ENCODE data around the gene C14orf132. TPM values are rescaled to one million over a fixed set of nuclear protein-coding genes. Genes with fewer than 3 reads are reported as not detected.

The C14orf132 gene
- total and polyA plus RNA-seq, 2 experiments from 2014 or later: 13.9 to 14.1 TPM

GRCh38 chr14:96058576-96059200 lies 19.5 kb downstream of the C14orf132 start:
- Histone ChIP-seq H3K4me3 (no peak overlapping the region), H3K4me1 (ENCODE audit: low read depth) (peaks cover 7% of the 10 kb centered on the region), H3K27me3 (no peaks in the 10 kb centered on the region), H3K27ac (no peak overlapping the region), H3K36me3 (no peaks in the 10 kb centered on the region), H3K9me3 (ENCODE audit: low read depth) (no peaks in the 10 kb centered on the region)
- TF ChIP-seq, protein P1, sequence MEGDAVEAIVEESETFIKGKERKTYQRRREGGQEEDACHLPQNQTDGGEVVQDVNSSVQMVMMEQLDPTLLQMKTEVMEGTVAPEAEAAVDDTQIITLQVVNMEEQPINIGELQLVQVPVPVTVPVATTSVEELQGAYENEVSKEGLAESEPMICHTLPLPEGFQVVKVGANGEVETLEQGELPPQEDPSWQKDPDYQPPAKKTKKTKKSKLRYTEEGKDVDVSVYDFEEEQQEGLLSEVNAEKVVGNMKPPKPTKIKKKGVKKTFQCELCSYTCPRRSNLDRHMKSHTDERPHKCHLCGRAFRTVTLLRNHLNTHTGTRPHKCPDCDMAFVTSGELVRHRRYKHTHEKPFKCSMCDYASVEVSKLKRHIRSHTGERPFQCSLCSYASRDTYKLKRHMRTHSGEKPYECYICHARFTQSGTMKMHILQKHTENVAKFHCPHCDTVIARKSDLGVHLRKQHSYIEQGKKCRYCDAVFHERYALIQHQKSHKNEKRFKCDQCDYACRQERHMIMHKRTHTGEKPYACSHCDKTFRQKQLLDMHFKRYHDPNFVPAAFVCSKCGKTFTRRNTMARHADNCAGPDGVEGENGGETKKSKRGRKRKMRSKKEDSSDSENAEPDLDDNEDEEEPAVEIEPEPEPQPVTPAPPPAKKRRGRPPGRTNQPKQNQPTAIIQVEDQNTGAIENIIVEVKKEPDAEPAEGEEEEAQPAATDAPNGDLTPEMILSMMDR (IDR thresholded peaks at IDR 0.05; ENCODE audit: low read depth, low read length): no peak
- no peak for DNase-seq (ENCODE audit: low read depth in 1 of 2, low spot score in 1 of 2)

DNA sequence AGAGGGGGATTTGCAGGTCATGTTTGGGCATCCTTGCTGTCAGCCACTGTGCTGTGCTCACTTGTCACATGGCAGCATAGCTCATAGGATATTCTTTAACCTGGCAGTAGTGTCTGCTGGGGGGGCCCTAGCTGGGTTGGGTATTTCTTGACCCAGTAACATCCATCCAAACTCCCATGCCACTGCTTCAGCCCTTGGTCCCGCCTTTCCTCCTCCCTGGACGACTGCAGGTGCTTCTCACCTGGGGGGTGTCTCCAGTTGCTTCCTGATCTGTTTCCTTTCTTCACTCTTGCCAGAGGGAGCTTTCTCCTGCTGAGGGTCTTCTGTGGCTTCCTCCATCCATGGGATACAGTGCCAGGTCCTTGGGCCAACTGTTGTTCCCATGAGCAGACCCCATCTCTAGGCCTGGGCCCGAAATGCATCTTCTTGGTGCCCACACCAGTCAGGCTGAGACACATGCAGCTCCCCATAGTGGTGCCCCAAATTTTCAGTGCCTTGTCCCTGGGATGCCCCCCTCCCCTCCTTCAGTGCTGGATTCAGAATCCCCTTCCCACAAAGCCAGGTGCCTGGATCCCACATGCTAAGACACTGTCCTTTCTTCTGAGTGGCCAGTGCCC lies 20.5 kb downstream of the C14orf132 start:
- H3K27me3 ChIP-seq: no peaks in the 10 kb centered on the region
- no peaks in the 10 kb centered on the region for H3K36me3 ChIP-seq
- H3K27ac ChIP-seq: no peak overlapping the region
- DNase-seq (ENCODE audit: low read depth in 1 of 2, low spot score in 1 of 2): no peak
- TF ChIP-seq, protein P1 (IDR thresholded peaks at IDR 0.05; ENCODE audit: low read depth, low read length): no peak
- peaks cover 4% of the 10 kb centered on the region for H3K4me1 ChIP-seq (ENCODE audit: low read depth)
- no peaks in the 10 kb centered on the region for H3K9me3 ChIP-seq (ENCODE audit: low read depth)
- H3K4me3 ChIP-seq: no peak overlapping the region

DNA sequence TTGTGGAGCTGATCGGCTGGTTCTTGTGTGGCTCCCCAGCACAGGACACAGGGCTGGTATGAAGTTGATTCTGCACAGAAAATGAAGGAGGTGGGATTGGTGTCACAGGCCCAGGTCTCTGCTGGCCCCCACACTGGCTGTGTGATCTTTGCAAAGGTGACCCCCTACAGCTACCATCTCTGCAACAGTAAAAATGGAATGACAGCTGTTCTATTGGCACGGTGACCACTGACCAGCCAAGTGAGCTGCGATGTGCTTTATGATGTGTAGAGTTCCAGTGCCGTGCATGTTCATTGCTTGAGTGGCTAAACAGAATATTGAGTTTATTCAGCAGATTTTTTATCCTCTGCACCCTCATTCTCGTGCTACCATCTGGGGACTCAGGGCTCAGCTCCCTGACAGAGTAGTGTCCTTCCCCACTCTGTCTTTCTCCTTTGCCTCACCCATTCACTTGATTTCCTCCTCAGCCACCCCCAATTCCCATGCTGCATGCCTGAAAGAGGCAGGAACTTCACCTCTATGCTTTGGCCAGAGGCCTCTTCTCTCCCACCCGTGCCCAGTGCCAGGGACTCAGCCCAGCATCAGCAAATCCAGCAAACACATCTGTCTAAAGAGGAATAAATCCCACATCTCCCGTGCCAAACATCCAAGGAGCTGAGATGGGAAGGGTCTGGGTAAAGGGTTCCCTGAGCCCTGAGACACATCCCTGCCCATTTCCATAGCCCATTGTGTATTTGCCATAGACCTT lies 21.2 kb downstream of the C14orf132 start:
- Histone ChIP-seq H3K9me3 (ENCODE audit: low read depth) (no peaks in the 10 kb centered on the region), H3K4me3 (no peak overlapping the region), H3K27ac (no peak overlapping the region), H3K36me3 (no peaks in the 10 kb centered on the region), H3K27me3 (no peaks in the 10 kb centered on the region), H3K4me1 (ENCODE audit: low read depth) (no peaks in the 10 kb centered on the region)
- DNase-seq (ENCODE audit: low read depth in 1 of 2, low spot score in 1 of 2): no peak
- TF ChIP-seq, protein P1 (IDR thresholded peaks at IDR 0.05; ENCODE audit: low read depth, low read length): no peak

DNA sequence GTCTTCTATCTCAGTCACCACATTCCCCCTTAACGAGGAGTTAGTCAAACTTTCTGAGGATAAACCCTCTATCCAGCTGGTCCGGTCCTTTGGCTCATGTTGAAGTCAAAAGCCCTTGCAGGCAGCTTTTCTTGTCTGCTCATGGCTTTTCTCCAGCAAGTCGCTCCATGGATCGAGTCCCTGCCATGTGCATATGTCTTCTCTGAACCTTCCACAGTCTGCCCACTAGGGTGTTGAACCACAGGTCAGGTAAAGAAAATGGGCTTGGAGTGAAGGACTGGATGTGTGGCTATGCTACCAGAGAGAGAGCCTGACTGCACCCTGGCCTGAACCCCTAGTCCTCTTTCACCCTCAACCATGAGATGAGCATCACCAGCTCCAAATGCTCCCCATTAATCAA lies 22.8 kb downstream of the C14orf132 start:
- no peaks in the 10 kb centered on the region for H3K36me3 ChIP-seq
- DNase-seq (ENCODE audit: low read depth in 1 of 2, low spot score in 1 of 2): no peak
- H3K27me3 ChIP-seq: no peaks in the 10 kb centered on the region
- no peak overlapping the region for H3K4me3 ChIP-seq
- TF ChIP-seq, protein P1 (IDR thresholded peaks at IDR 0.05; ENCODE audit: low read depth, low read length): no peak
- H3K27ac ChIP-seq: no peak overlapping the region
- H3K4me1 ChIP-seq (ENCODE audit: low read depth): no peaks in the 10 kb centered on the region
- no peaks in the 10 kb centered on the region for H3K9me3 ChIP-seq (ENCODE audit: low read depth)

- H3K4me3 ChIP-seq: no peak overlapping the region
- no peaks in the 10 kb centered on the region for H3K36me3 ChIP-seq
- H3K27me3 ChIP-seq: no peaks in the 10 kb centered on the region
- H3K4me1 ChIP-seq (ENCODE audit: low read depth): no peaks in the 10 kb centered on the region
- TF ChIP-seq, protein P1 (IDR thresholded peaks at IDR 0.05; ENCODE audit: low read depth, low read length): no peak
- no peak overlapping the region for H3K27ac ChIP-seq
- H3K9me3 ChIP-seq (ENCODE audit: low read depth): no peaks in the 10 kb centered on the region
- no peak for DNase-seq (ENCODE audit: low read depth in 1 of 2, low spot score in 1 of 2)
Observed at GRCh38 chr14:96062506-96062905, 23.3 kb downstream of the C14orf132 start.
